ENCODE results near the gene RUNX2.

The RUNX2 gene

GRCh38 chr6:45448417-45449389 is 120.6 kb downstream of the RUNX2 start:
- peaks cover 28% of the 10 kb centered on the region; the same call in 1 of the 2 replicates for H3K36me3 ChIP-seq (ENCODE audit: low read depth)
- ATAC-seq (ENCODE audit: low read depth) (no peak), DNase-seq (ENCODE audit: low spot score) (no peak)
- no peak for TF ChIP-seq CTCF (IDR thresholded peaks at IDR 0.05; ENCODE audit: poor library complexity, severe bottlenecking)
- no peaks in the 10 kb centered on the region for H3K9me3 ChIP-seq (ENCODE audit: severe bottlenecking)
- H3K4me3 ChIP-seq (ENCODE audit: severe bottlenecking) = no peak overlapping the region
- H3K27me3 ChIP-seq (ENCODE audit: insufficient read depth, poor library complexity, severe bottlenecking) = no peaks in the 10 kb centered on the region
- no peak overlapping the region for H3K27ac ChIP-seq (ENCODE audit: poor library complexity, severe bottlenecking)
- H3K4me1 ChIP-seq (ENCODE audit: insufficient read depth, poor library complexity, severe bottlenecking) = peaks cover 32% of the 10 kb centered on the region

DNA sequence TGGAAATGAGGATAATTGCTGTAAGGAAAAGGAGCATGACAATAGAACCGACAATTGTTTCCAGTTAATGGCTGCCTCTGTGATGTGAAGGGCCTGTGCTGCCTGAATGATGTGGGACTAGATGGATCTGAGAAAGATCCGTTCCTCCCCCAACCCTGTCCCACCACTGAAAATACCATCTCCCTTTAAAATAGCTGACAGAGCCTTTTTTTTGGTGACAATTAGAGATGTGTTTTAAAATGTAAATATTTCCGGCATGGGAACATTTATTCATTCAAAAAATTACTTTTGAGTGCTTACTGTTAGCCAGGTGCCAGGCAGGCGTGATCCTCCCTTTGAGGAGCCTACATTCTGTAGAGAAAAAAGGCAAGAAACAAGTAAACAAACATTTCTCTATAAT is 122.0 kb downstream of the RUNX2 start:
- Histone ChIP-seq H3K36me3 (ENCODE audit: low read depth) (peaks cover 27% of the 10 kb centered on the region; the same call in 1 of the 2 replicates), H3K27ac (ENCODE audit: poor library complexity, severe bottlenecking) (no peak overlapping the region), H3K9me3 (ENCODE audit: severe bottlenecking) (no peaks in the 10 kb centered on the region), H3K4me1 (ENCODE audit: insufficient read depth, poor library complexity, severe bottlenecking) (peaks cover 33% of the 10 kb centered on the region), H3K27me3 (ENCODE audit: insufficient read depth, poor library complexity, severe bottlenecking) (no peaks in the 10 kb centered on the region), H3K4me3 (ENCODE audit: severe bottlenecking) (no peak overlapping the region)
- DNase-seq (ENCODE audit: low spot score) (no peak), ATAC-seq (ENCODE audit: low read depth) (no peak)
- TF ChIP-seq CTCF (IDR thresholded peaks at IDR 0.05; ENCODE audit: poor library complexity, severe bottlenecking) = no peak

DNA sequence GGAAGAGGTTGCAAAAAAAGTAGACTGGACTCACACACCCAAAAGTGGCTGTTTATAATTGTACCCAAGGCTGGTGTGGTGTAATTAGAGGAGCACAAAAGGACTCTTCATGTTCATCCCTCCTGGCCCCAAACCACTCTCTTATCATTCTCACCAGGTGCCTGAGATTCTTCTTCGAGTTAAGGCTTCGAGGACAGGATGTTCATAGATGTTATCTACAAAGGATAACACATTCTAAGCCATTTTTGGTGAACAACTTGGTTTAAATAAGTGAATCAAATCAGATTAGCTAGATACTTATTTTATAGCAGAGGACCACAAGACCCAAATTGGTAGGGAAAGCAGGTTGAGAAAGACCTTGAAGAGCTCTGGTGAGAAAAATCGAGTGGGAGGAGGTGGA is 122.7 kb downstream of the RUNX2 start:
- no peak for DNase-seq (ENCODE audit: low spot score)
- Histone ChIP-seq H3K4me3 (ENCODE audit: severe bottlenecking) (no peak overlapping the region), H3K27me3 (ENCODE audit: insufficient read depth, poor library complexity, severe bottlenecking) (no peaks in the 10 kb centered on the region), H3K4me1 (ENCODE audit: insufficient read depth, poor library complexity, severe bottlenecking) (peaks cover 28% of the 10 kb centered on the region), H3K9me3 (ENCODE audit: severe bottlenecking) (no peaks in the 10 kb centered on the region), H3K36me3 (ENCODE audit: low read depth) (peaks cover 23% of the 10 kb centered on the region; the same call in 1 of the 2 replicates), H3K27ac (ENCODE audit: poor library complexity, severe bottlenecking) (no peak overlapping the region)
- no peak for ATAC-seq (ENCODE audit: low read depth)
- no peak for TF ChIP-seq CTCF (IDR thresholded peaks at IDR 0.05; ENCODE audit: poor library complexity, severe bottlenecking)

DNA sequence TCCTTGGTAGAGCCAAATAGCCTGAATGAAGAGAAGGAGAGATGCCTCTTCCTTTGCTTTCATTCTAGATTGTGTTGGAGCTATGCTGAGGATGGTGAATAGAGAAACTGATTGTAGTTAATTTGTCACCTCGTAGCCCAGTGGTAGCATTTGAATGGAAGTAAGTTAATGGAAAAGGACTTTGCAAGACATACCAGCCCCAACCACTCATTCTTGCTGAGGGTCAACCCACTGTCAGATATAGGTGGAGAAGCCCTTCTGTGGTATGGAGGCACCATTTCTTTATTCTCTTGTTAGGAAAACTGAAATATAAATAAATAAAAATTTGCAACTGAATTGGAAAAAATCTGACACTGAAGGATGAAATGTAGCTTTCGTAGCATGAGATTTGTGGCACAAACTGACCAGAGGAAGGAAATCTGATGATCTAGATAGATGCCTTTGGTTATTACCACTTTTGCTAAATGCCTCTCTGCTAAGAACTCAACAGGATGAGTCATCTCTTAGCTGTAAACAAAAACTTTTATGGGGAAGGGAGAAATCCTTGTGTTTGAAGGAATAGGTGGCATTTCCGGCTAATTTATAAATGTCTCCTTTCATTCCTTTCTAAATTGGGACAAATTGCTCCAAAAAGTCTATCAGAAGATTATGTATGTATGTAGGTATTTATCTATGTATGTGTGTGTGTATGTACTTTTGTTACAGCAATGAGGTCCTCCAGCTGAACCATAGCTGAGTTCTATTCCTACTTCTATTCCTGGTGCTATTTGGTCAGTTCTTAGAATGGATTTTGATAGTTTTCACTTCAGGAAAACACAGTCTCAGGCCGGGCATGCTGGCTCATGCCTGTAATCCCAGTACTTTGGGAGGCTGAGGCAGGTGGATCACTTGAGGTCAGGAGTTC is 126.1 kb downstream of the RUNX2 start:
- no peaks in the 10 kb centered on the region for H3K9me3 ChIP-seq (ENCODE audit: severe bottlenecking)
- no peak for TF ChIP-seq CTCF (IDR thresholded peaks at IDR 0.05; ENCODE audit: poor library complexity, severe bottlenecking)
- H3K36me3 ChIP-seq (ENCODE audit: low read depth) = peaks cover 24% of the 10 kb centered on the region
- no peaks in the 10 kb centered on the region for H3K27me3 ChIP-seq (ENCODE audit: insufficient read depth, poor library complexity, severe bottlenecking)
- no peak for DNase-seq (ENCODE audit: low spot score)
- H3K4me3 ChIP-seq (ENCODE audit: severe bottlenecking) = no peak overlapping the region
- peaks cover 18% of the 10 kb centered on the region for H3K4me1 ChIP-seq (ENCODE audit: insufficient read depth, poor library complexity, severe bottlenecking)
- peak overlapping the region; percentile 31 for H3K27ac ChIP-seq (ENCODE audit: poor library complexity, severe bottlenecking)
- ATAC-seq (ENCODE audit: low read depth) = peak; percentile 67

Data from RWPE2 (cell line).